ENCODE data around the gene PIGQ. TPM values are rescaled to one million over a fixed set of nuclear protein-coding genes. Genes with fewer than 3 reads are reported as not detected.
A peak's percentile ranks its signal among the peaks of the same experiment; 100 is the strongest.

The PIGQ gene
- total RNA-seq, 1 donor: 36.9 TPM

DNA sequence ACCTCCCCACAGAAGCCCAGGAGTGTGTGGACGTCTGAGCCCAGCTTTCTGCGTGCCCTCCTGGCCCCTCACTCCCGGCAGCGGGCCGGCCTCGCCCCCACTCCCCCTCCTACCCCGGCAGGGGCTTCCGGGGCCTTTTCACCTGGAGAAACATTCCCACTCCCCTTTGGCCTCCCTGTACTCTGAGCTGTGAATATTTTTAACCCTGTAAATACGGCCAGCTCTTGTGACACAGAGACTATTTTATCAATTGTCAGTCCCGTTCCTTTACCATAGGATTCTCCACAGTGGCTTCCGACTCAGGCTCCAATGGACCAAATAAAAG is 15.5 kb upstream of the PIGQ start:
- no peak for DNase-seq (ENCODE audit: low read depth in 2 of 3, low spot score in 2 of 3)

DNA sequence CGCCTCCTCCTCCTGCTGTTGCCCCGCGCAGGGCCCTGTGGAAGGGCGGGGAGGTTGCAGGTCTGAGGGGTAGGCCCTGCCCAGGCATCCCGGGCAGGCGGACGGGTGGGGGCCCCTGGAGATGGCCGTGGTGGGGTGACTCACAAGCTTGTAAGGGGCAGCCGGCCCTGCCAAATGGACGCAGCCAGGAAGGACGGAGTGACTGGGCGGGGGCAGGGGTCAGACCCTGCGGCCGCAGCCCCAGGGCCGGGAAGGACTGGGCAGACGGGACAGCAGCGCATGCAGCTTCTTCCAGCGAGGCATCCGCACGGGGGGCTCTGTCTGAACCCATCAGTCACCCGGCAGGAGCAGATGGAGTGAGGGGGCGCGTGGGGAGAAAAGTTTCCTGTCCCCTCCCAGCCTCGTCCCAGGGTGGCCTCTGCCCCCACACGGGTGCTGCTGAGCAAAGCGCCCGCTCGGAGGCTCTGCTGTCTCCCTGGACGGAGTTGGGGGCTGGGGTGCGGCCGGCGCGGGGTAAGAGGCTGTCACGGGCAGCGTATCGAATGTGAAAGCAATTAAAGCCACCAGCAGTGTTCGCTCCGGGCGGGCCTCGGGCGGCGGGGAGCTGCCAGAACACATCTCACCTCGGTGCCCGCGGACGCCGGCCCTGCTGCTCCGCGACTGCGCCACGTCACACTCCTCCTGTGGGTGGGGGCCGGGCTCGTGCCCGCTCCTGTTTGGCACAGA is 15.0 kb upstream of the PIGQ start:
- DNase-seq (ENCODE audit: low read depth in 2 of 3, low spot score in 2 of 3): no peak

DNA sequence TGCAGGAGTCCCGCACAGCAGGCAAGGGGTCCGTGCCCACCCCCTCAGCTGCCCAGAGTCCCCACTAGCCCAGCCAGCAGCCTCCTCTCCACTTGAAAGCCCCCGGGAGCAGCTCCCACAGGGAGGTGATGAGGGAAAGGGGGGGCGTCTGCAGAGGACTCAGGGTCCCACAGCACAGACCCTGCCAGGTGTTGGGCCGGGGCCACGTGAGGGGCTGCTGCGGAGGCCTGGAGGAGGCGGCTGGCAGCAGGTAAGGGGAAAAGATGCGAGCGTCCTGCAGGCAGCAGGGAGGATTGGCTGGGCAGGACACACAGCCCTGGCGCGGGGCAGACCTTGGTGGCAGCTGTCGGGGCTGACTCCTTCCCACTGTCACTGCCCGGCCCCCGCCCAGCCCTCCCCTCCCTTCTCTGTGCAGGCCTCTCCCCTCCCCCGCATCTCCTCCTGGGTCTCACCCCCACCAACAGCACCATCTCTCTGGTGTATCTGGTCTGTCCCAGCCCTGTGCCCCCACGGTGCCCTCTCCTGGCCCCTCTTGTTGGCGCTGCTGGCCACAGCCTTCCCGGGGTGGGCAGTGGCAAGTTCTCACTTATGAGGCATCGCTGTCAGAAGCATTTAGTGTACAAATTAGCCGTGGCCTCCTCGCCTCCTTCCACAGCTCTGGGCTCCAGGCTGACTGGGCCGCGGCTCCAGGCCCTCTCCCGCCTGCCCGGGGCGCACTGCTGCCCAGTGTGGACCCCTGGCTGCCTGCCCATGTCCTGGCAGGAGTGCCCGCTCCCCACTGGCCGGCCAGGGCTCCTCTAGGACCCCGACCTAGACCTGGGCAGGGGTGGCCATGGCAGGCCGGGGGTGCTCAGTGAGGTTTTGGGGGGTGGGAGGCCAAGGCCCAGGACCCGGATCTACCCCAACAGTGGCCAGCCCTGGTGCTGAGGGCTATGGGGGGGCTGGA is 14.0 kb upstream of the PIGQ start:
- DNase-seq (ENCODE audit: low read depth in 2 of 3, low spot score in 2 of 3): no peak

DNA sequence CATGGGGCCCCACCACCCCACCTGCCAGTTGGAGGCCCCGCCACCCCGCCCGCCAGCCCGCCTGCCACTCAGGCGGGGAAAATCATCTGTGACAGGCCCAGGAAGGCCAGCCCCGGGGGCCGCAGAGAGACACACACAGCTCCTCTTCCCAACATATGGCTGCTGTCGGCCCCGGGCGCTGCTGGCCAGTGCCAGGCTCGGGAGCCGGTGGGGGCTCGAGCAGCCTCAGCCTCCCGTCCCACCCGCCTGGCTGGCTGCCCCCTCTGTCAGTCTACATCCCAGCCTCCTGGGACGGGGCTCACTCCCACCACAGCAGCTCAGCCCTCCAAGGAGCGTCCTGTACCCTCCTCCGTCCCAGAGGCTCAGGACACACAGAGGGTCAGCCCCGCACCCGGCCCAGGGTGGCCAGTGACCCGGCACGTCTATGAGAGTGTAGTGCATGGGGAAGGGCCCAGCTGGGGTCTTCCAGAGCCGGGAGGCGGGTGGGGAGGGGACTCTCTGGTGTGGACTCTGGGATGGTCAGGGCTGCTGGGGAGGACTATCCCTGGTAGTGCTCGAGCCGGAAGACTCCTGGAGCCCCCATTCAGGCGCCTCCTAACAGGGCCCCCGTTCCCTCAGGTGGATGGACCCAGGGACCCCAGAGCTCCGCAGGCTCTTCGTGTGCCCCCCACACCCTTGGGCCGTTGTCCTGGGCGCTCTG is 13.1 kb upstream of the PIGQ start:
- no peak for DNase-seq (ENCODE audit: low read depth in 2 of 3, low spot score in 2 of 3)

DNA sequence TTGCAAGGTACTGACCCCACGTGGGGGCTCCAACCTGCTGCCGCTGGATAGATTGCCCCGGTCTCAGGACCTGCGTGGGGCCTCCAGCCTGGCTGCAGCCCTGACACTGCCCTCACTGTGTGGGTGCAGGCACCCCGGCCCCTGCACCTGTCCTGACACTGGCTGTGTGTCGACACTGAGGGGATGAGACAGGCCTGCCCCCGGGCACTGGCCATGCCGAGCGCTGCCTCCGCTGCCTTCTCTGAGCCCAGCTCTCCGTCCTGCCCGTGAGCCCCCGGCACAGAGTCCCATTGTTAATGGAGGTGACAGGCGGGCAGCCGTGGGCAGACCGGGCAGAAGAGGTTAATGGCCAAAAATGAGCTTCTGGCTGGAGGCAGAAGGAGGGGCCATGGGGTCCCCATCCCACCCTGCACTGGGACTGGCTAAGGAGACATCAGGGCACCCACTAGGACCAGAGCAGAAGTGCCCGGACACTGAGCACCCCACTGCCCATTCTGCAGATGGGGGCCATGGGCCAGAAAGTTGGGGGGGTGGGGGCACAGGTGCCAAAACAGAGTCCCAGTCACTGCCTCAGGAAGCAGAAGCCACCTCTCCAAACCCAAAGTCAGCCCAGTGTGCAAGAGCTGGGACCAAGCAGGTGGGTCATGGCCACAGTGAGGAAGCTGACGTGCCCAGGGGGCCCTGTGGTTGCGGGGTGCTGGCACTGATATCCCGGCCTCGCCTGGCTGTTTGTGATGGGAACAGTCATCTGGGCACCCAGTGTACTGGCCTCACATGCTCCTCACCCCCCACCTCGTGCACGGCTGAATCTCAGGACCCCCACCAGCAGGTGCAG is 12.1 kb upstream of the PIGQ start:
- peak in 2 of 3 donors; percentile 51 to 68 for DNase-seq (ENCODE audit: low read depth in 2 of 3, low spot score in 2 of 3)

DNA sequence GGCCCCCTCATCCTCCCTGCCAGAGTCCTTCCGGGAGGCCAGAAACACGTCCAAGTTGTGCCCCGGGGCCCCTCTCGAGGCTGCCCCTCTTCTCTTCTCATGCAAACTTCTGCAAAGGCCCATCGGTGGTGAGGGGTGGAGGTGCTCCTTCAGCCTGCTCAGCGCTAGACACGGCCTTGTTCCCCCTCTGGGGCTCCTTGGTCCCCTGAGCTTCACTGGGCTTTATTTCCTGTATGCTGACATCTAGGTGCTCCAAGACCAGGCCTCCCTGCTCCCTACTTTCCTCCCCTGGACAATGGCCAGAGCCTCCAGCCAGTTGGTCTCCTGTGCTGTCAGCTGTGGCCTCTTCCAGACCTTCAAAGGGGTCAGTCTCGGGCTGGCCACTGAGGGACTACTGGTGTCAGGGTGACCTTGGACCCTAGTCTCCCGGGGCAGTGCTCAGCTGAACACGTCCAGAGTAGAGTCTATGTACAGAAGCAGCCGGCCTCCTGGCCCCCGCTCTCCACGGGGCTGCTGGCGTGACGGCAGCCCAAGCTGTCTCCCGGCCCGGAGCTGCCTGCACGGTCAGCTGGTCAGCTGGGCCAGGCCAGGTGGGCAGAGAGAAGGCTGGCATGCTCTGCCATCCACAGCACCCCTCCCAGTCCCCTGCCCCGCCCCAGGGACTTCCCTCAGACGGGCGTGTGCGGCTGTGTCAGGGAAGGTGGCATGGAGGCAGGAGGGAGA is 11.3 kb upstream of the PIGQ start:
- DNase-seq (ENCODE audit: low read depth in 2 of 3, low spot score in 2 of 3): peak in 1 of 3 donors; percentile 50

DNA sequence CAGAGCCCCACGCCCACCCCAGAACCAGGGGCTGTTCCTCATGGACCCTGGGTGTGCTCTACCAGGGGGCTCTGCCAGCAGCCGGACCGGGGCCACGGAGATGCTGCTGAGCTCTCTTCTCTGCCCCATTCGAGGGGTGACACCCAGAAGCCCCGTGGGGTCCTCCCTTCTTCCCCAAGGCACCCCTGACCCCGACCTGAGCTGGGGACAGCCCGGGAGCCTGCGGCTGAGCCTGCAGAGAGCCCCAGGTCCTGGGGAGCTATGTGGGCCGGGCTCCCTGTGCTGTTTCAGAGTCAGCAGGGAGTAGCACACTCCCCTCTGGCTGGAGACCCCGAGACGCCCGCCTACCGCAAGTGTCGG is 10.8 kb upstream of the PIGQ start:
- DNase-seq (ENCODE audit: low read depth in 2 of 3, low spot score in 2 of 3): no peak

DNA sequence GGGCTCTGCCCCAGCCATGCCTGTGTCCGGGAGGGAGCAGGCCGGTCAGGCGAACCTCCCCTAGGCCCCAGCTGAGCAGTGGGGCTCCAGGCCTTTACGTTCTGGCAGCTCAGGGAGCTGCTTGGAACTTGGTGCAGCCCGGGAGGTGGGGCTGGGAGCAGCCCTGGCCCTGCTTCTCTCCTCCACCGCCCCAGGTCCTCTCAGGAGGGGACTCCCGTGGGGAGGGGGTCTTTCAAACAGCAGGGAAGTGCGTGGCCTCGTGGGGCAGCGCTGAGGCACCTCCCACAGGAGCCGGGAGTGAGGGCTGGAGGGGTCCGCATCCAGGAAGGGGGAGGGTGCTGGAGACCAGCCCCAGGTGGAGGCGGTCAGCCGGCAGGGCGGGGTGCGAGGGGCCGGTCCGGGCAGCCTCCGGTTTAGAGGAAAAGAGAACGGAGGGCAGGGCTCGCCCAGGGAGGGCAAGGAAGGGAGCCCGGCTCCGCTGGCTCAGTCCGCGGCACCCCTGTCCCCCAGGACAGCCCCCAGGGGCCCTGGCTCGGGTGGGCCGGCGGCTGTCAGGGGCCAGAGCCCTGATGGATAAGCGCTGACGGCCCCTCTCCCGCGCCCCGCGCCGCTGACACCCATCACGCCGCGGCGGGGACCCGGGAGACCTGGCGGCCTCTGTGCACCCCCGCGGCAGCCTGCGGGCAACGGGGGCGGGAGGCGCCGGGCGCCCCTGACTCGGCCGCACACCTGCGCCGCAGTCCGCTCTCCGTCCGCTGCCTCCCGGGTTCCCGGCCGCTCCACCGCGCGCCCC is 10.2 kb upstream of the PIGQ start:
- DNase-seq (ENCODE audit: low read depth in 2 of 3, low spot score in 2 of 3): no peak

DNA sequence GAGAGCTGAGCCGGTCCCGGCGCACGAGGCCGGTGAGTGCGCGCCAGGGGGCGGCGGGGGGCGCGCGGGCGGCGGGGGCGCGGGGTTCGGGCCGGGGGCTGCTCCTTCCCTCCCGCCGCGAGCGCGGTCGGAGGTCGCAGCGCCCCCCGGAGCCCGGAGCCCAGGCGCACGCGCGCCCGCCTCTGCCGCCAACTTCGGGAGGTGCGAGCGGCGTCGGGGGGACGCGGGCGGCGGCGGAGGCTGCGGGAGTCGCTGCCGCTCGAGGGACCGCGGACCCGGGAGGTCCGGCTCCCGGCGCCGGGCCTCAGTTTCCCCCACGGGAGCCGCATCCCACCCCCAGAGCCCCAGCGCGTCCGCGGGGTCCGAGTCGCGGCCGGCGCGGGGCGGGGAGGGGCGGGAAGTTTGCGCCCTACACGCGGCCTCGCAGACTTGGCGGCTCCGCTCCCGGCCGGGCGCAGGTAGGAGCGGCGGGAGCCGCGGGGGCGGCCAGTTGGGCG is 9.5 kb upstream of the PIGQ start, which contains the start of gene PRR35:
PRR35 (plus strand) TSS at position 191 of the 497 bp plus-strand sequence. CDS start 2,901 bp downstream, outside the sequence.
- DNase-seq (ENCODE audit: low read depth in 2 of 3, low spot score in 2 of 3): no peak

DNA sequence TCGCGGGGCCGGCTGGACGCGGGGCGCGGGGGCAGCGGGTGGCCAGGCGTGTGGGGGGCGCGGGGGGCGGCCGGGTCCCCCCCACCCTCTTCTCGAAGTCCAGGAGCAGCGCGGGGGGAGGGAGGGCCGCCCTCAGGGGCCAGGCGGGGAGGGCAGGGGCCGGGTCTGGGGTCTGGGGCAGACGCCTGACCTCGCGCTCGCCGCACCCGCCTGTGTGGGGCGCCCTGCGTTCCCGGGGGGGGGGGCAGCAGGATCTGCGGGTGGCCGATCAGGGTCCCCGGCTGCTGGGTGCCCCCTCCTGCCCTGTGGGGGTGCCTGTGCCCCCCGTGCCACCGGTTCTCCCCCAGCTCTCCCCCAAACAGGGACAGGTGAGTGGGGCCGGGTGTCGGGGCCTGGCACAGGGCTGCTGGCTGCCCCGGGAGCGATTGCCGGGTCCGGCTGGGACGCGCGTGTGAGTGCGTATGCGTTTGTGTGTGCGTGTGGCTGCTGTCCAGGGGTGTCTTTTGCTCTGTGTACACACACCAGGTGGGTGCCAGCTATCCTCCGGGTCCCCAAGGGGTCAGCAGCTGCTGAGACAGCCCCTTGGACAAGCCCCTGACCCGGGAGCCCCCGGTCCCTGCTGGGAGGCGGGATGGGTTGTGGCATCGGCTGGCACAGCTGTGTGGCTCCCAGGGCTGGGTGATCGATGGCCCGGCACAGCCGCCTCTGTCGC is 8.9 kb upstream of the PIGQ start:
- no peak for DNase-seq (ENCODE audit: low read depth in 2 of 3, low spot score in 2 of 3)

DNA sequence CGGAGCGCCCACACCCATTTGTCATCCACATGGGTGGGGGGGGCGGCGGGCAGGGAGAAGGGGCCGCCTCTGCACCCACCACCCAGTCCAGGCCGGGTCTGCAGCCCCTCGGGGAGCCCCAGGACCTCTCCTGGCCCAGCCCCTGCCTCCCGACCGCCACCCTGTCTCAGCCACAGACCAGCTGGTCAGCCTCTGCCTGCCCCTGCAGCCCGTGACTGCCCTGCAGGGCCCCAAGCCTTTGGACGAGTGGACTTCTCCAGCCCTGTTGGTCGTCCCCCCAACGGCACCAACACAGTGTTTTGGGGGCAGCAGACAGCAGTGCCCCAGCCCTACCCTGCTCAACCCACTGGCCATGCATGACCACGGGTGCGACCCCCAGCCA is 8.4 kb upstream of the PIGQ start:
- DNase-seq (ENCODE audit: low read depth in 2 of 3, low spot score in 2 of 3): no peak

DNA sequence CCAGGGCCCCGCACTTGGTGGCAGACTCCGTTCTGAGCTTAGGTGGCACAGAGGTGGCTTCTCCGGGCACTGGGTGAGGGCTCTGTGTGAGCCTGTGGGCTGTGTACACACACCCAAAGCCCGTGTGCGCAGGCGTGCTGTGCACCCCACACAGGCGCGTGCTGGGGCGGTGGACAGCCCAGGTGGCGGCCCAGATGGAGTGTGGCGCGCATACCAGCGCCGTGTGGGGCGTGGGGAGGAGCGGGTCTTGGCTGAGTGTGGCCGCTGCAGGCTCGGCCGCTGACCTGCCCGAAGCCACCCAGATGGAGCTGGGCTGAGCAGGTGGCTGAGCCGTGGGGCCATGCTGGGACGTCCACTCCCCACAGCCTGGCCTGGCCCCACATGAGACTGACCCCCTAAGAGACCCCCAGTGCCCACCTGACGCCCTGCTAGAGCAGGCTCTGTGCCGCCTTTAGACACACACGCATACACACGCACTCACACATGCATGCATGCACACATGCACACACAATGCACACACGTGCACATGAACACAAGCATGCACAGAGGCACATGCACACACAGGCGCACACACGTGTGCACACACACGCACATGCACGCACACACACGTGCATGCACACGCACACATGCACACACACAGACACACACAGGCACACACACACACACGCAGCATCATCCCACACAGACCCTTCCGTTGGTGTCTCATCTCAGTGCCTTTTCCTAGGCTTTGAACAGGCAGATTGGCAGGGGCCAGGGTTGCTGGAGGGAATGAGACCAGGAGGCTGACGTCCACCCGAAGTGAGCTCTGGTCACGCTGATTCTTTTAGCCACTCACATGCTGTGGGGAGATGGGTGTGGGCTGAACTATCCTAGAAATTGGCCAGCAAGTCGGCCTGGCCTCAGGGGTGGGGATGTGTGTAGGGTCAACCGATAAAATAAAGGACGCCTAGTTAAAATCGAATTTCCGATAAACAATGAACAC is 7.5 kb upstream of the PIGQ start:
- no peak for DNase-seq (ENCODE audit: low read depth in 2 of 3, low spot score in 2 of 3)

DNA sequence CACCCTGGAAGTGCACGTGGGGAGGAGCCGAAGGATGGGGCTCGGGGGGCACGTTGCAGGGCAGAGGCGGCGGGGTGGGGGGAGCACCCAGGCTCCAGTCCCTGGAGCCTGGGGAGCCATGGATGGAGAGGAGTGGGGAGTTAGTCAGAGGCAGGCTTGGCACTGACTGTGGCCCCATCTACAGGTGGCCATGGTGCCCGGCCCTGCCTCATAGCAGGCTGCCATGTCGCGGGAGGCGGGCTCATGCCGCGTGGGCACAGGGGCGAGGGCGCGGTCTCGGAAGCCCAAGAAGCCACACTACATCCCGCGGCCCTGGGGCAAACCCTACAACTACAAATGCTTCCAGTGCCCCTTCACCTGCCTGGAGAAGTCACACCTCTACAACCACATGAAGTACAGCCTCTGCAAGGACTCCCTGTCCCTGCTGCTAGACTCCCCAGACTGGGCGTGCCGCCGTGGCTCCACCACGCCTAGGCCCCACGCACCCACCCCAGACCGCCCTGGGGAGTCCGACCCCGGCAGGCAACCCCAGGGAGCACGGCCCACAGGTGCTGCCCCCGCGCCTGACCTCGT is 6.6 kb upstream of the PIGQ start:
- no peak for DNase-seq (ENCODE audit: low read depth in 2 of 3, low spot score in 2 of 3)

DNA sequence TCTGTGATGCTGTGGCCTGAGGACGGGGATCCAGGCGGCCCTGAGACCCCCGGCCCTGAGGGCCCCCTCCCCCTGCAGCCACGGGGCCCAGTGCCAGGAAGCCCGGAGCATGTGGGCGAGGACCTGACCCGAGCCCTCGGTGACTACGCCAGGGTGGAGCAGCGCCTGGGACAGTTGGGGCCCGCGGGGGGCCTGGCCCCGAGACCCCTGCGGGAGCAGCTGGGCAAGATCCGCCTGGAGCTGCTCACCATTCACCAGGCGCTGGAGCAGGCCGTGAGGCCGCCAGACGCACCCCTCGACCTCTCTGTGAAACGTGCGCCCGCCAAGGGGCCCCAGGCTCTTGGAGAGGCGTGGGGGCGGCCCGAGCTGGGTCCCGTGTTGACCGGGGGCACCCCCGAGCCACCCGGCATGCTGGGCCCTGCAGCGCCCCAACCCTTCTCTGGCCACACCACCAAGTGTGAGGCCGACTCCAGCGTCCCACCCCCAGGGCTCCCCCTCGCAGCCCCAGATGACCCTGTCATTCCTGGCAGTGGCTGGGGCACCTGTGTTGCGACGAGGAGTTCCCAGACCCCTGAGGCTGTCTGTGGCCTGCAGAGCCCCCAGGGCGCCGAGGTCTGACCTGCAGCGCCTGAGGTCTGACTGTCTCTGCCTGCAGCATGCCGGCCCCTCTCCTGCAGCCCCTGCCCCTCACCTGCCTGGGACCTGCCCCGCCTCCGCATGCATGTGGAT is 4.9 kb upstream of the PIGQ start:
- DNase-seq (ENCODE audit: low read depth in 2 of 3, low spot score in 2 of 3): no peak

DNA sequence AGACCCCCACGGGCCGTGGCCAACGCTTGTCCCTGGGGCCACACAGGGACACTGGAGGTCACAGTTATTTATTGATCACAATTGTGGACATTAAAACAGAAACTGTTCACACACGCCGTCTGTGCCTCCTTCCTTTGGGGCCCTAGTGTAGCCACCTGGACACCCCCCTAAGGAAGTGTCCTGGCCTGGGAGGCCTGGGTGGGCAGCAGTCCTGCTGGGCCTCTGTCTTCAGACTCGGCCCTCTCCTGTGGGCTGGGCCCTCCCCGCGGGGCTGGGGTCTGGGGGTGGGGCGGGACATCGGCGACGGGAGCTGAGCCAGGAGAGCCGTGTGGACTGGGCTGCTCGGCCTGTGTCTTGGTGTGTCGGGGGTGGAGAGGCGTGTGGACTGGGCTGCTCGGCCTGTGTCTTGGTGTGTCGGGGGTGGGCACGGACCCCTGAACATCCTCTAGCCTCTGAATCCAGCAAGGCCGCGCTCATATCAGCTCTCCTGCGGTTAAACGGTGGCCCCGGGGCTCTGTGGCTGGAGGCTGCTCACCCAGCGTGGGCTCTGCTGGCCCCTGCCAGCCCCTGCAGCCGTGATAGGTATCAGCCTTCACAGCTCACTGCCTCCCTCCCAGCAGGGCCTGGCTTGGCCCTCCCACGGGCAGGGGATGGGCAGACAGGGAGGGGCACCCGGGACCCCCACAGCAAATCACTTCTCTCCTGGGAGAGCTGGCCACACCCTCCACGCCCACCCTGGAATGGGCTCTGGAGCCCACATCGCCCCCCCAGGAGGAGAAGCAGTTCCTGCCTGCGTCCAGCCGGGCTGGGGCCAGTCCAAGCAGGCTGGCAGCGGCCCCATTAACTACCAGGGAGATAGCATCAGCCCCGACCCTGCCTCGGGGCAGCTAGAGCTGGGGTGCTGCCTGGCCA is 4.1 kb upstream of the PIGQ start:
- DNase-seq (ENCODE audit: low read depth in 2 of 3, low spot score in 2 of 3): no peak

Data from hematopoietic multipotent progenitor cell (in vitro differentiated cells).